SJCRH30 (cell line): Measurements from ENCODE around the gene PLSCR4. TPM values are rescaled to one million over a fixed set of nuclear protein-coding genes. Genes with fewer than 3 reads are reported as not detected.

Experiments used
- DNase-seq, 2 experiments: peaks; one replicate each; pipeline ENCODE4 v3.0.0-alpha.2; 2015 to 2020
- H3K27ac ChIP-seq: fragments of 250-450 bp; sonication (Bioruptor Pico); 2 replicates; pipeline ENCODE4 v1.5.1; 2020; ENCODE audit warnings: mild to moderate bottlenecking, moderate library complexity
- H3K27me3 ChIP-seq: fragments of 250-450 bp; sonication (Bioruptor Pico); 2 replicates; pipeline ENCODE4 v1.5.1; 2020; ENCODE audit warnings: mild to moderate bottlenecking, moderate library complexity
- H3K36me3 ChIP-seq: fragments of 250-450 bp; sonication (Bioruptor Pico); 2 replicates; pipeline ENCODE4 v1.5.1; 2020; ENCODE audit warnings: mild to moderate bottlenecking, moderate library complexity
- H3K4me1 ChIP-seq: fragments of 250-450 bp; sonication (Bioruptor Pico); 2 replicates; pipeline ENCODE4 v1.5.1; 2020; ENCODE audit warnings: mild to moderate bottlenecking, moderate library complexity
- H3K4me3 ChIP-seq: fragments of 250-450 bp; sonication (Bioruptor Pico); 2 replicates; pipeline ENCODE4 v1.5.1; 2020; ENCODE audit warnings: mild to moderate bottlenecking, moderate library complexity
- H3K9me3 ChIP-seq: fragments of 250-450 bp; sonication (Bioruptor Pico); replicated peaks from 2 replicates; pipeline ENCODE4 v1.5.1; 2020; ENCODE audit warnings: mild to moderate bottlenecking, moderate library complexity
- total RNA-seq: library from RNA; depleted of rRNA; stranded (reverse); fragments of >200 nt; shearing (Covaris generic); gene quantifications from 2 replicates; pipeline ENCODE4 v1.2.3, GENCODE V29; 2014

Gene PLSCR4
- total RNA-seq, 1 experiment from 2014 or later, result 4.4 TPM

- Histone ChIP-seq H3K27me3 (no peaks in the 10 kb centered on the region), H3K27ac (no peak overlapping the region), H3K4me3 (no peak overlapping the region), H3K9me3 (no peaks in the 10 kb centered on the region), H3K4me1 (no peaks in the 10 kb centered on the region), H3K36me3 (no peaks in the 10 kb centered on the region)
- no peak for DNase-seq
These were observed 27.2 kb downstream of the PLSCR4 start for GRCh38 chr3:146223401-146224373.

- no peaks in the 10 kb centered on the region for H3K4me1 ChIP-seq
- no peaks in the 10 kb centered on the region for H3K27me3 ChIP-seq
- no peak for DNase-seq
- no peak overlapping the region for H3K27ac ChIP-seq
- no peaks in the 10 kb centered on the region for H3K36me3 ChIP-seq
- H3K9me3 ChIP-seq, result no peaks in the 10 kb centered on the region
- H3K4me3 ChIP-seq, result no peak overlapping the region
These were observed 28.5 kb downstream of the PLSCR4 start for GRCh38 chr3:146222204-146223046.

GRCh38 chr3:146221276-146221675 is 29.6 kb downstream of the PLSCR4 start:
- no peaks in the 10 kb centered on the region for H3K9me3 ChIP-seq
- H3K27ac ChIP-seq, result no peak overlapping the region
- H3K4me1 ChIP-seq, result no peaks in the 10 kb centered on the region
- no peaks in the 10 kb centered on the region for H3K36me3 ChIP-seq
- no peak overlapping the region for H3K4me3 ChIP-seq
- DNase-seq, result no peak
- no peaks in the 10 kb centered on the region for H3K27me3 ChIP-seq

- no peaks in the 10 kb centered on the region for H3K27me3 ChIP-seq
- no peaks in the 10 kb centered on the region for H3K4me1 ChIP-seq
- H3K4me3 ChIP-seq, result no peak overlapping the region
- no peaks in the 10 kb centered on the region; the same call in 1 of the 2 replicates for H3K36me3 ChIP-seq
- DNase-seq, result peak; percentile 14 to 50
- H3K27ac ChIP-seq, result no peak overlapping the region
- no peaks in the 10 kb centered on the region for H3K9me3 ChIP-seq
These were observed 31.7 kb downstream of the PLSCR4 start for GRCh38 chr3:146218880-146219866.

- H3K27ac ChIP-seq, result no peak overlapping the region
- H3K9me3 ChIP-seq, result no peaks in the 10 kb centered on the region
- H3K4me3 ChIP-seq, result no peak overlapping the region
- no peak for DNase-seq
- no peaks in the 10 kb centered on the region for H3K27me3 ChIP-seq
- H3K36me3 ChIP-seq, result no peaks in the 10 kb centered on the region; the same call in 1 of the 2 replicates
- H3K4me1 ChIP-seq, result no peaks in the 10 kb centered on the region
These were observed 33.6 kb downstream of the PLSCR4 start for GRCh38 chr3:146217324-146217723.

- Histone ChIP-seq H3K4me3 (no peak overlapping the region), H3K27me3 (no peaks in the 10 kb centered on the region), H3K4me1 (no peaks in the 10 kb centered on the region), H3K27ac (no peak overlapping the region), H3K9me3 (no peaks in the 10 kb centered on the region), H3K36me3 (no peaks in the 10 kb centered on the region; the same call in 1 of the 2 replicates)
- DNase-seq, result no peak
These were observed 36.4 kb downstream of the PLSCR4 start for GRCh38 chr3:146214493-146214892.

- H3K27me3 ChIP-seq, result no peaks in the 10 kb centered on the region
- no peaks in the 10 kb centered on the region for H3K4me1 ChIP-seq
- H3K9me3 ChIP-seq, result no peaks in the 10 kb centered on the region
- no peak for DNase-seq
- no peak overlapping the region for H3K27ac ChIP-seq
- no peaks in the 10 kb centered on the region; the same call in 1 of the 2 replicates for H3K36me3 ChIP-seq
- no peak overlapping the region for H3K4me3 ChIP-seq
These were observed 41.5 kb downstream of the PLSCR4 start for GRCh38 chr3:146209371-146209770.

GRCh38 chr3:146203776-146204175 is 47.1 kb downstream of the PLSCR4 start:
- H3K27ac ChIP-seq, result no peak overlapping the region
- H3K36me3 ChIP-seq, result no peaks in the 10 kb centered on the region; the same call in 1 of the 2 replicates
- no peak for DNase-seq
- no peaks in the 10 kb centered on the region for H3K4me1 ChIP-seq
- no peaks in the 10 kb centered on the region for H3K27me3 ChIP-seq
- H3K4me3 ChIP-seq, result no peak overlapping the region
- H3K9me3 ChIP-seq, result no peaks in the 10 kb centered on the region

- Histone ChIP-seq H3K4me3 (no peak overlapping the region), H3K27me3 (no peaks in the 10 kb centered on the region), H3K9me3 (no peaks in the 10 kb centered on the region), H3K27ac (no peak overlapping the region), H3K4me1 (no peaks in the 10 kb centered on the region), H3K36me3 (no peaks in the 10 kb centered on the region)
- DNase-seq, result no peak
These were observed 50.3 kb downstream of the PLSCR4 start for GRCh38 chr3:146200461-146201220.

- Histone ChIP-seq H3K4me1 (no peaks in the 10 kb centered on the region), H3K36me3 (no peaks in the 10 kb centered on the region), H3K27me3 (no peaks in the 10 kb centered on the region), H3K9me3 (no peaks in the 10 kb centered on the region), H3K27ac (no peak overlapping the region), H3K4me3 (no peak overlapping the region)
- no peak for DNase-seq
These were observed 51.1 kb downstream of the PLSCR4 start for GRCh38 chr3:146199762-146200161.

GRCh38 chr3:146196789-146197188 is 54.1 kb downstream of the PLSCR4 start:
- Histone ChIP-seq H3K4me3 (no peak overlapping the region), H3K36me3 (no peaks in the 10 kb centered on the region), H3K4me1 (no peaks in the 10 kb centered on the region), H3K27me3 (no peaks in the 10 kb centered on the region), H3K9me3 (no peaks in the 10 kb centered on the region), H3K27ac (no peak overlapping the region)
- no peak for DNase-seq

- Histone ChIP-seq H3K36me3 (no peaks in the 10 kb centered on the region), H3K4me3 (no peak overlapping the region), H3K9me3 (no peaks in the 10 kb centered on the region), H3K27me3 (no peaks in the 10 kb centered on the region), H3K4me1 (no peaks in the 10 kb centered on the region), H3K27ac (no peak overlapping the region)
- no peak for DNase-seq
These were observed 55.3 kb downstream of the PLSCR4 start for GRCh38 chr3:146195605-146196004.

GRCh38 chr3:146195030-146195429 is 55.9 kb downstream of the PLSCR4 start:
- DNase-seq, result no peak
- H3K27me3 ChIP-seq, result no peaks in the 10 kb centered on the region
- H3K9me3 ChIP-seq, result no peaks in the 10 kb centered on the region
- H3K4me1 ChIP-seq, result no peaks in the 10 kb centered on the region
- H3K36me3 ChIP-seq, result no peaks in the 10 kb centered on the region
- H3K27ac ChIP-seq, result no peak overlapping the region
- no peak overlapping the region for H3K4me3 ChIP-seq
